Esophagus muscularis mucosa (tissue), 4 donors: Measurements from ENCODE around the gene UBE2S.

Experiments
- EP300 ChIP-seq: sonication (generic); formaldehyde crosslinking; IDR thresholded peaks from one replicate; pipeline ENCODE4 v1.6.1; 2017; ENCODE audit warnings: antibody characterized with exemption
- POLR2A ChIP-seq: fragments of 450-650 bp; IDR thresholded peaks from one replicate; pipeline ENCODE4 v1.6.1; 2017; ENCODE audit warnings: antibody characterized with exemption, moderate library complexity, mild to moderate bottlenecking, low read depth
- POLR2AphosphoS5 ChIP-seq, 2 donors: sonication (generic); formaldehyde crosslinking; IDR thresholded peaks; one replicate each; pipeline ENCODE4 v1.6.1; 2017; ENCODE audit warnings: antibody characterized with exemption in 2 of 2
- TF ChIP-seq, protein P1 (sequence below), 3 experiments: fragments of 200-600 bp in 2 of 3; fragments of 450-650 bp in 1 of 3; sonication (generic) in 2 of 3; IDR thresholded peaks; one replicate each; pipeline ENCODE4 v1.5.1; 2017 to 2019; ENCODE audit warnings: antibody characterized with exemption in 3 of 3, mild to moderate bottlenecking in 2 of 3, moderate library complexity in 1 of 3

DNA sequence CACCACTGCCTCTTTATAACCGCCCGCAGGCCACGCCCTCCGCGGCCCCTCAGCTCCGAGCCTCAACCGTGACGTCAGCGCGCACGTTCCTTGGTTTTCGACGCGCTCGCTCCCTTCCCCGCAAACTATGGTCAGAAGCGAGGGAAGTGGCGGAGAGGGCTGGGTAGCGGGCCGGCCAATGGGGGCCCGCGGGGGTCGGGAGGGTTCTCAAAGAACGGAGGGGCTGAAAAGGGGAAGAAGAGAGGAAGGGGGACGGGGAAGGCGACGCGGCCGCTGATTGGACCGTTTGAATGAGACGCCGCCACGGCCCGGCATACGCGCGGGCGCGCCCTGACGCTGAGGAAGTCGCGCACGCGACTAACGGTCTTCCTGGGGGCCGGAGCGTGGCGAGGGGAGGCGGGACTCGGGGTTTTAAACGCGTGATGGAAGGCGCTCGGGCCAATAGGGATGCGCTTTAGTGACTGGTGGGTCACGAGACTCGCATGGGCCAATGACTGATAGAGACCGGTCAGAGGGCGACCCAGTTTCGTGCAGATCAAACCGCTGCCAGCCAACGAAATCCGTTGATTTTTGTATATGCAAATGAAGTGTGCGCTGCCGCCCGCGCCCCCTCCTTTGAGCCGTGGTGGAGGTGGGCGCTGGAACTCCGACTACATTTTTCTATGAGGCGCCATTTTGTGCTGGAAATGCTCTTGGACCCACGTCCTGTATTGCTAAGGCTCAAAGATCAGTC lies 378 bp upstream of the UBE2S start:
- TF ChIP-seq, protein P1, sequence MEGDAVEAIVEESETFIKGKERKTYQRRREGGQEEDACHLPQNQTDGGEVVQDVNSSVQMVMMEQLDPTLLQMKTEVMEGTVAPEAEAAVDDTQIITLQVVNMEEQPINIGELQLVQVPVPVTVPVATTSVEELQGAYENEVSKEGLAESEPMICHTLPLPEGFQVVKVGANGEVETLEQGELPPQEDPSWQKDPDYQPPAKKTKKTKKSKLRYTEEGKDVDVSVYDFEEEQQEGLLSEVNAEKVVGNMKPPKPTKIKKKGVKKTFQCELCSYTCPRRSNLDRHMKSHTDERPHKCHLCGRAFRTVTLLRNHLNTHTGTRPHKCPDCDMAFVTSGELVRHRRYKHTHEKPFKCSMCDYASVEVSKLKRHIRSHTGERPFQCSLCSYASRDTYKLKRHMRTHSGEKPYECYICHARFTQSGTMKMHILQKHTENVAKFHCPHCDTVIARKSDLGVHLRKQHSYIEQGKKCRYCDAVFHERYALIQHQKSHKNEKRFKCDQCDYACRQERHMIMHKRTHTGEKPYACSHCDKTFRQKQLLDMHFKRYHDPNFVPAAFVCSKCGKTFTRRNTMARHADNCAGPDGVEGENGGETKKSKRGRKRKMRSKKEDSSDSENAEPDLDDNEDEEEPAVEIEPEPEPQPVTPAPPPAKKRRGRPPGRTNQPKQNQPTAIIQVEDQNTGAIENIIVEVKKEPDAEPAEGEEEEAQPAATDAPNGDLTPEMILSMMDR (IDR thresholded peaks at IDR 0.05): no peak
- TF ChIP-seq POLR2A: no peak
- peak in 1 of 2 donors; percentile 92 for TF ChIP-seq POLR2AphosphoS5 (IDR thresholded peaks at IDR 0.05)
- TF ChIP-seq EP300: no peak
